Measurements from ENCODE around the gene RELN.

The RELN gene

DNA sequence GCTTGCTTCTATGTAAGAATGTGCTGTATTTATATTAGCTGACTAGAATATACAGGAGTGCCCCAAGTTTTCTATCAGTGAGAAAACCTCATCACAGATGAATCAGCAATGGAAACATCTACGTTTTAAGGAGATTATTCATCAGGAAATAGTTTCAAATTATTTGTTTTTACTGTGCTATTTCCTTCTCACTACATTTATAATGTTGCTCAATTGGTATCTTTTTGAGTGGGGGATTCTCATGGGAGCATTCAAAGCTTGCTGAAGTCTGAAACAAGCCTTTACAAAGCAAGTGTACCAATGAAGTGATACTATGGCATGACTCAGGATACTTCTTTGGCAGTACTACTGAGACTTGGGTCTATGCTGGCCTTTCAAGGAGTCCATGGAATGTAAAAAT lies 352.4 kb downstream of the RELN start:
- DNase-seq (ENCODE audit: low read depth in 2 of 2), result no peak

DNA sequence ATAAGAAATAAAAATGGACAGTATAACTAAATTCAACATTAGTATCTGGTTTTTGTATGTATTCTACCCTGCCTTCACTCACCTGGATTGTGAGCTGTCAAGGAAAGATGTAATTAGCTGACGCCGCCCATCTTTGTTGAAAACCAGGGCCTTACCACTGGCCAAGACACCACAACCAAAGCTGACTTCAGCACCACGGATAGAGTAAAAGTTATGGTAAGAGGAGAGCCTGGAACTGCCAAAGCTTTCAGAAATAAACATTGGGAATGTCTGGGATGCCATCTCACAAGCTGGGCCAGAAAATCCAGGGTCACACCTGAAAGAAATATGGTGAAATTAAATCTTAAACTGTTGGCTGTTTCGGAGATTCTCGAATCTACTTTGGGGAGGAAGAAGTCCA lies 353.3 kb downstream of the RELN start:
- DNase-seq (ENCODE audit: low read depth in 2 of 2), result no peak

DNA sequence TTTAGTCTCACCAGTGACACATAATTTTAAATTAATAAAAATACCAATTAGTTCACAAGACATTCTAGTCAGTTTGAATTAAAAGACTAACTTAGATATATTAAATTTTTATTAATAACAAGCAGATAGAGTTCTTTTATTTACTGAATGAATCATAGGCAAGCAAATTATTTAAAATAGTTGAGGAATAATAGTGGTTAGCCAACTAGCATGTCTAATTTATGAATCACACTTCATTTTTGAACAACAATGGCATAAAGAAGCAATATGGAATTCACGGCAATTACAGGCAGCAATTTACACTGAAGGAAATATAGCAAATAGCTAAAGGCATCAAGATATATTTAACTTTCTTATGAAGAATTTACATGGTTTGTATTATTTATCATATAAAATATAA lies 356.5 kb downstream of the RELN start:
- DNase-seq (ENCODE audit: low read depth in 2 of 2), result no peak

DNA sequence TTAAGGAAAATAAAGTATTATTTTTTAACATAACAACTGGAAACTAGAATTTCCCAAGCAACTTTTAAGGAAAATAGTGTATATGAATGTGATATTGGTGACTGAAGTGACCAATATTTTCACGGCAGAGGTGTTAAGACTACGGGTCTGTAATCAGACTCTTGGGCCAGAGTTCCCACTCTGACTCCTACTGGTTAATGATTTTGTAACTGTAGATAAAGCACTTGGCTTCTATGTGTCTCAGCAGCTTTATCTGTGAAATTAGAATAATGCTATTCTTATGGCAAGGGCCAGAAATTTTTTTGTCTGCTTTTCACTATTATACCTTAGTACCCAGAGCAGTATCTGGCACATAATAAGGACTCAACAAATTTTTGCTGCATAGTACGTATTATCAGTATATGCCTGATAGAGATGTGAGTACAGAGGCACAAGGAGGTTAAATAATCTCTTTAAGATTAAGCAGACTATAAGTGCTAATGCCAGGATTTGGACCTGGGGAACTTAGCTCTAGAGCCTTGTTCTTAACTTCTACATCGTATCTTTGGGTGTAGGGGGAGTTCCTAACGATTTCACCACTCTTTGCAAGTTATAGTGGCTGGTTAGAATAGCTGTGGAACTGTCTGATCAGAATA lies 357.3 kb downstream of the RELN start:
- no peak for DNase-seq (ENCODE audit: low read depth in 2 of 2)

DNA sequence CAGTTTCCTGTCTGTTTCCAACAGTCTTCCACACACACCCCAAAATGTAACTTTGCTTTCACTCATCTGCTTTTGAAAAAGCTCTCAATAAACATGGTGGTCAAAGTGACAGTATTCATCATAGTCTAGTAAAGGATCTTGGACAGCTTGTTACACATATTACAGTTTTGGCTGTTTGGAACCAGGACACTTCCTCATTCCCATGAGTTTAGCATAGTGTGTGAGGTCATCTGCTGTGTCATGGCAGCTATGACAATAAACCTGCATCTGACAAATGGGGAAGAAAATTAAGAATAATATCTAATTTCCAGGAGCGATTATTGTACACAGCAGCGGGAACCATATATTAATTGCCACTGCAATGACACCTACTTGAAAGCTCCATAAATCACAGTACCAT lies 359.1 kb downstream of the RELN start:
- no peak for DNase-seq (ENCODE audit: low read depth in 2 of 2)

DNA sequence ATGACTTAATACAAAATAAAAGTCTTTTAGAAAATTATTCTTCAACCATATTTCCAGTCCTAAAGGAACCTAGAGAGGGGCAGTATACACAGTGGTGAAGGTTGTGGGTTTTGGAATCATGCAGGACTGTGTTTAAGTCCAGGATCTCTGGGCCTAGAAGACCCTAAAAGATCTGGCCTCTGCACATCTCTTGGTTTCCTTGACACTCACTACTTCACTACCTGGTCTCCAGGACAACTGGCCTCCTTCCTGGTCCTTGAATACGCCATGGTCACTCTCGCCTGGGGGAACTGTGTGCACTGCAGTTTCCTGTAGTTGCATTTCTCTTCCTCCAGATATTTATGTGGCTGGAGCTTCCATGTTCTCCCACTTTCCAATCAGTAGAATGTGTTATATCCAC lies 360.7 kb downstream of the RELN start:
- no peak for DNase-seq (ENCODE audit: low read depth in 2 of 2)

DNA sequence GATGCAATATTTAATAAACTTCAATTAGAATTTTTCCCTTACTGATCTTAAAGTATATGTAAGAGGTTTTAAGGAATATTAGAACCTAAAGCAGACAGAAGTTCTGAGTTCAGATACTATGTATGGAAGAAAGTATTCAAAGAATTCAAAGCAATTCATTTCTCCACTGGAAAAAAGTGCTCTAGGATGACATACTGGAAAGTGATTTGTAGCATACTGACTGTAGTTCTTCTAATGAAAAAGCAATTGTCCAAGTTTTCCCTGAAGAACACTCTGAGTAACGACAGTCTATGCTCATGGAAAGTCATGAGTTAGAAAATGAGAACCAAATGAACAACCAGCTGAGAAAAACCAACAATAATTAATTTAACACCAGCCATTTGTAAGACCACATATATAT lies 362.7 kb downstream of the RELN start:
- DNase-seq (ENCODE audit: low read depth in 2 of 2), result no peak

DNA sequence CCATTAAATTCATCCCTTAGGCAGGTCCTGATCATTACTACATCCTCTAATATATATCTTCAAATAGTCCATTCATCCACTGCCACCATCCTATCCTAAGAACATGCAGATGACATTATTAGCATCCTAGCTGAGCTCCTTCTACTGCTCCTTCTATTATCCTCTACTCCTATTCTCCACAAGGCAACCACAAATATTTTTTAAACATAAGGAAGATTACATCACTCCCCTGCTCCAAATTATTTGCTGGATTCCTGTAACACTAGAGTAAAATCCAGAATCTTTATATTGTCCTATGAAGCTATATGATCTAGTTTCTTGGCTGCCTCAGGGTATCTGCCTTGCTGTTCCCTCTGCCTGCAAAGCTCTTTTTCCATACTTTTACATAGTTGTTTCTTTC lies 367.2 kb downstream of the RELN start:
- no peak for DNase-seq (ENCODE audit: low read depth in 2 of 2)

DNA sequence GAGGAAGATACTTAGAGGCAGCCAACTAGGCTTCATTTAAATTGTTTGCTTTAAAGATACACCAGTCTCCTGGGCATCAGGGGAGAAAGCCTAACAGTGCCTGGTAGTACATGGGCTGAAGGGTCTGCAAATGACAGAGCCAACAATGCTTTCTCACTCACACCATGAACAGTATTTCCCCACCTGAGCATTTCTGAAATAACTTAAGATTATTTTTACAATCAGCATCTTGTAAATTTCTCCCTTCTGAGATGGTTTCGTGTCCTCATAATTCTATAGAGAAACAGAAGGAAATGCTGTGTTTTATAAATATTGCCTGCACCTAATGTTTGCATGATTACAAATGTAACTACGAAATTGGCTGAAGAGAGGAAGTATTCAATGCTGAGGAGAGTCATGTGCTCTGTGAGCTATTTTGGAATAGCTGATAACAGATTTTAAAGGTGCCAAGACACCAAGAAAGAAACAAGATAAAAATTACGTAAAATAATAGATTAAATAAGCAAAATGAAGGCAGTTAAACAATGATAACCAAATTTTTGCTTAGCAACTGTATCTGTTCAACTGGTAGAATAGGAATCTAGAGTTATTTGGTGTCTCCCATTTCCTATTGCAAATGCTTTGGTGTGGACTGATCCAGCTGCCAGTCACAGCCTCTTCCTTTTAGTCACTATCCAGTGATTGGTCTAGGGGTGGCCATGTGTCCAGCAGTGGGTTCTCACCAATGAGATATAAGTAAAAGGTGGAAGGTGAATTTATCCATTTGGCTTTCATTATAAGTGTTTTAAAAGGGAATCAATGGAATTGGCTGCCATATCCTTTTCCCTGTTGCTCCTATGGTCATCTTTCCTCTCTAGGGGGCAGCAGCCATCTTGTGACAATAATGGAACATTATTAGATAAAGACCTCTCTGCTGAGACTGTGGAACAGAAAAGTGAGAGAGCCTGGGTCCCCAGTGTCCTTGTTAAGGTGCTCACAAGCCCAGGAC lies 375.5 kb downstream of the RELN start:
- no peak for DNase-seq (ENCODE audit: low read depth in 2 of 2)

DNA sequence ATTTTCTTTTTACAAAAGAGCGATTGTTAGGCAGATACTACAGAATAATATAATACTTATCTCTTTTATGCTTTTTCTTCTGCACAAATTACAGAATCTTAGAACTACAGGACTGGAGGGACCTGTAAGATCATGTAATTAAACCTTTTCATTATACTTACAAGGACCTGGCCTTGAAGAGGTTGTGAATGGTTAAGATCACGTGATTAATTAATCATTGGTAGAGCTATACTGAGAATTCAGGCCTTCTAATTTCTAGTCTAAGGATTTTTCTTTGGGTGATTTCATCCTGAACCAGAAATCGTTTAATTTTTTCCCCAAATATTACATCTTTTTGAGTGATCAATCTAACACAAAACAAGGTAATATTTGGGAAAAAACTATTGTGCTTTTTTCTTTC lies 379.7 kb downstream of the RELN start:
- no peak for DNase-seq (ENCODE audit: low read depth in 2 of 2)

DNA sequence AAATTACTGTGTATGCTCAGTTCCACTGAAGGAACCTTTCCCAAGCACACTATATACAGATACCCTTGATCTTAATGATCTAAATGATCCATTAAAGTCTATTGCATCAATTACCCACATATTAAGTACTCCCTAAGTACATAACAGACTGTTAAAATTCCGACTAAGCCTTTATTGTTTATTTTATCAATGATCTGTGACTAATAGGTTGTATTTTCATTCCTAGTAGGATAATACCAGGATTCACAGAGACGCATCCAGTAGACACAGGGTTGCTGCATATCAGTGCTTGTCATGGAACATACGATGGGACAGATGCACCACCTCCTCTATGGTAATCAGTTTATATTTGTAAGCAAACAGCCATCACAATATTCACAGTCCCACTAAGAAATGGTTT lies 383.8 kb downstream of the RELN start:
- DNase-seq (ENCODE audit: low read depth in 2 of 2), result no peak

DNA sequence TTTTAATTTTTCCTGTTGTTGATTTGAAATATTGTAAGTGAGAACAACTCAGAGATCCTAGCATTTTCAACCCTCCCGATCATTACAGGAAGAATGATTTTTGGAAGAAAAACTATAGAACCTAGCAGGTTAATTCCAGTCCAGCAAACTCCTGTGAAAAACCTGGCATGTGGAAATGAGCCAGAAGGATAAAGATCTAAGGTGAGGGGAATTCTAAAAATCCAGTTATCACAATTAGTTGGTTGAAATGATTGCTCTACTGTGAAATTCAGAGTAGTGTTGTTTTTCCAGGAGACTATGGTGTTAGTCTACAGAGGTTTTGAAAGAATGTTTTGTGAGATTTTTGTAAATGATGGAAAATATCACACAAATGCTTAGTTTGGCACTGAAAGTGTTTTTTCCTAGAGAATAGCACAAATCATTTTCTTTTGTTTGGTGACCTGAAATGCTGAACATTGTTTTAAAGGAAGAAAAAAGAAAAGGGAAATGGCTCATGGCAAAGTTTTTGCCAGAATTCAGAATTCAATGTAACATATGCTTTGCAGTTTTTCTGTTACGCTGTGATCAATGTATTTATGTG lies 391.0 kb downstream of the RELN start:
- DNase-seq (ENCODE audit: low read depth in 2 of 2), result no peak

DNA sequence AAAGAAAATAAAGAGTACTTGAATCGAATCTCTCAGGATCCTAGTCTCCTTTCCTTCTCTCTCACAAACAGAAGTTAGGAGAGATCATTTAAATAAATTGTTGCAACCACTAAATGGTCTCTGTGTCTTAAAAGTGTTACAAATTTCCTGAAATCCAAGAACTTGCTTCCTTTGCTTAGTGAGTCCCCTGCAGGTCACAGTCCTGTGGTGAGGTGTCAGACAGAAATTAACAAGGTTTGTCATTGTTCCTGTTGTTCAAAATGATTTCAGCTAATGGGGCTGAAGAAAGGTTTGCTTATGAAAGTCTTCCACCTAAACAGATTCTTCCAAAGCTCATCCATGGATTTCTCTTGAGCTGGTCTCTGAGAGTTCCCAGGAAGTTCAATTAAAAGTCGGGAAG lies 391.9 kb downstream of the RELN start:
- no peak for DNase-seq (ENCODE audit: low read depth in 2 of 2)

DNA sequence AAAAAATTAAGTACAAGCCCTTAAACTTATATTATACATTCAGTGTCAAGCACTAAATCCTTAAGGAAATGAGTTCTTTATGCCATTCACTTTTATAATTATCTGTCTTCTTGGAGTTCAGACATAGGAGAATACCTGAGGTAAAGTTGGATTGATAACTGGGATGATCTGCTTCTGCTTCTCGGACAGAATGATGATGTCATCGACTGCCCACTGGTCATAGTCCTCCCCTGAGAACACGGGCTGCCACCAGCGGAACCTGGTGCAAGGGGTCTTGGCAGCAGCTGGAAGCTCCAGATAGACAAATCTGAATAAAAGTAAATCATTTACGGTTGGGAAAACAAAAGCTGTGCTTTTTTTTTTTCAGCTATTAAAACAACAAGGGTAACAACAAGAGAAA lies 395.3 kb downstream of the RELN start:
- no peak for DNase-seq (ENCODE audit: low read depth in 2 of 2)

DNA sequence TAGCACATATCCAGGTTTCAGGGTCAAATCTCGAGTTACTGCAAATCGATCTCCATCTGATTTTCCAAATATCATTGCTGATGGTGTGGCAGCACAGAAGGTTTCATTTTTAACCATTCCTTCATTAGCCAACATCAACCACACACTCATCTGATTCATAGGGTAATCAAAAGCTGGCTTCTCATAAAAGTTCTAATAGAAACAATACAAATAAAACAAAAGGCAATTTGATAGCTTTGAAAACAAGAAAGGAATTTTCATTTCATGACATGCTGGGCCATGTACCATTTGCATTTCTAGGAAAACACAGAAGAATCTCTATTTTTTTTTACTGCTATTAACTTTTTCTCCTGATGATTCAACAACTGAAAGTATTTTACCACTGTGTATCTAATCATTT lies 395.8 kb downstream of the RELN start:
- DNase-seq (ENCODE audit: low read depth in 2 of 2), result no peak

DNA sequence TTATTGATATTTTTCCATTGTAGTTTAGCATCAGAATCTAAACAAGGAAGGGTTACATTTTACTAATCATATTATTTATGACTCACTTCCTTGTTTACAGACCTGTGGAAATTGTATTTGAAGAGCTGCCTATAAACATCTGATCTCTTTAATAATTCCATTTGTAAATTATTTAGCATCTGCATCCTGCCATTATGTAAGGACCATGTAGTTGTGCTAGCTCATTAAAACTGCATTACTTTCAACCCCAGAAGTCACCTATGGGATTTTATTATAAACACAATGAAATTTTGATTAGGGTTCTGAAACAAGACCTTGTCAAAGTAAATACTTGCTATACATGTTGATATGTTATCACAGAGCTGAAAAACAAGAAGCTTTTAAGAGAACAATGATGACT lies 396.6 kb downstream of the RELN start:
- DNase-seq (ENCODE audit: low read depth in 2 of 2), result no peak

DNA sequence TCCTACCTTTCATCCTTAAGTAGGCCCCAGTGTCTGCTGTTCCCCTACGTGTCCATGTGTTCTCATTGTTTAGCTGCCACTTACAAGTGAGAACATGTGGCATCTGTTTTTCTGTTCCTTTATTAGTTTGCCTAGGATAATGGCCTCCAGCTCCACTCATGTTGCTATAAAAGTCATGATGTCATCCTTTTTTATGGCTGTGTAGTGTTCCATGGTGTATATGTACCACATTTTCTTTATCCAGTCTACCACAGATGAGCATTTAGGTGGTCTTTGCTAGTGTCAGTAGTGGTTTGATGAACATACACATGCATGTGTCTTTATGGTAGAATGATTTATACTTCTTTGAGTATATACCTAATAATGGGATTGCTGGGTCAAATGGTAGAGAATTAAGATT lies 397.3 kb downstream of the RELN start:
- DNase-seq (ENCODE audit: low read depth in 2 of 2), result no peak

DNA sequence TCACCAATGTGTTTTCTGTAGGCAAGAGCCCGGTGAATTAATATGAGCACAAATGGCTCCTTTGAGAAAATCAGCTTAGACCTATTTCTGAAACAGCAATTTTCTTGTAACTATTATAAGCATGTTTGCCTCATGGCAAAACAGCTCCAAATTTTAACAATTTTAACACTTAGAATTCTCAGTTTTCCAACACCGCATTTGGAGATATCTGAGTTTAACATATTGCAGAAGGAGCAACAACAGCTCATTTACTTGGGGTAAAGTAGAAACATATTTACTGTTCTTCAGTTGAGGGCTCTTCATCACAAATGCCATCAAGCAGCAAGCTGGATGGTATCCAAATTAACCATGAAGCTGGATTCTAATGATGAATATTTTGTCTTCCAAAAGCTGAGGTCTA lies 409.4 kb downstream of the RELN start:
- no peak for DNase-seq (ENCODE audit: low read depth in 2 of 2)

DNA sequence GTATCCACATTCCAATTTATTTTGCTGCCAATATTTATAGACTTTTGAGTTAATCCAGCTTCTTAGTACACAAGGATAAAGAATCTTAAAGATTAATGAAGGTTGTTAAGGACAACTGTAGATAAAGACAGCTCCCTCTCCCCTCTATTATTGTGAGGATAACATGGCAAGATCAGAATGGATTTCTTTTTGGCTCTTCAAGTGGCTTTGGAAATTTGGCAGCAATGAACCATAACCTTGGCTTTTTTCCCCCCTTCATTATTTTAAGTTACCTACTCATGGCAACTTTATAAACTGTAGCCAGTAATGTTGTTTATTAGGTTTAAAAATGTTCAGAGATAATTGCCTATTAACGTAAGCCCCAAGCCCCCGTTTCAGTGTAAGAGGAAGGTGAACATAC lies 412.4 kb downstream of the RELN start:
- DNase-seq (ENCODE audit: low read depth in 2 of 2), result no peak

DNA sequence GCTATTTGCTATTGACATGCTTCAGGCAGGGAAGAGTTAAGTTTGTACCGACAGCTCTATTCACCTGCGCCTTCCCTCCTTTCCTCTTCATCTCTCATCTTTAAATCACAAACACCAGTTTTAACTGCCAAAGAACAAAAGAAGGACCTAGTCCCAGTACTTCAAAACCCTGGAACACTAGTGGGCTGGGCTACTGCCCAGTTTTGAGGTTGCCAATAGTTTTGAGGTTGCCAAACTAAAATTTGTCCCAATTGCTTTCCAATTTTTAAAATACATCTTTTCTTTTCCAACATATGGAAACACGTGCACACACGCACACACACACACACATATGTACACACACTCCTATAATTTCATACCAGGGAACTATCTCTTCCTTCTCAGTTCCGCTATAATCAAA lies 412.8 kb downstream of the RELN start:
- no peak for DNase-seq (ENCODE audit: low read depth in 2 of 2)

DNA sequence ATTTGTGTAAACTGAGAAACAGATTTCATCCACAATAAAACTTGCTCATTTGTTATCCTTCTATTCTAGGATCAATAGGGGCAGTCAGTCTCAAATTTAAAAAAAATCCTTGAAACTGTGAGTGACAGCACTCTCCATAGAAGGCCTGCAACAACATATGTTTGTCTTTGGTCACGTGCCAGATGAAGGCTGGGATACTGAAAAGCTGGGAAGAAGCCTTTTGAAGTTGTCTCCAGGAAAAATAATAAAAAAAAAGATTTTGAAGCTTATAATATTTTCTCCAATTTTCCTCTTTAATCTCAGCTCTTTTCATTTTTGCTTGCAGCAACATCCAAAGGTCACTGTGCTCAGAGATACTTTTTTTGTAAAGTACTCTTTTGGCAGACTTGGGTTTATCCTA lies 414.9 kb downstream of the RELN start:
- DNase-seq (ENCODE audit: low read depth in 2 of 2), result no peak

DNA sequence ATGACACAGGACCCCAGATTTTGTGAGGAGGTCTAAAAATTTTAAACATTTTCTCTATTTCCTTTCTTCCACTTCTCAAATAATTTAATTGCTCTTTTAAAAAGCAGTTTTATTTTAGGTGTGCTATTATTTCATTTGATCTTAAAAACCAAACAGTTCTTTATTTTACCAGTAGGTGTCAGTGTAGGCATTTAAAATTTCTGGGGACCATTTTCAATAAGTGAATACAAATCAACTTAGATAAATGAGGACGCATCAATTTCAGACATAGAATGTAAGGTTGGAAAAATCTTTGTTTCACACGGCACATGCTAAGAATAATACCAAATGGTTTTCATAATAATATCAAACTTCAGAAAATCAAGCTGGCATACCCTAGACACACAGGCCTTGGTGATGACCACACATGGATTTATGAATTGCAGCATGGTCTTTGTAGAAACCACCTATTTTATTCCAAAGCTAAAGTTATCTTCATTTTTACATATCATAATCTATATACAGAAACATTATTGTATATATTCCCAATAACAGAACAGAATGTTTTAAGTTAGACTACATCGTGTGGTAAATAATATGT lies 415.9 kb downstream of the RELN start:
- no peak for DNase-seq (ENCODE audit: low read depth in 2 of 2)

DNA sequence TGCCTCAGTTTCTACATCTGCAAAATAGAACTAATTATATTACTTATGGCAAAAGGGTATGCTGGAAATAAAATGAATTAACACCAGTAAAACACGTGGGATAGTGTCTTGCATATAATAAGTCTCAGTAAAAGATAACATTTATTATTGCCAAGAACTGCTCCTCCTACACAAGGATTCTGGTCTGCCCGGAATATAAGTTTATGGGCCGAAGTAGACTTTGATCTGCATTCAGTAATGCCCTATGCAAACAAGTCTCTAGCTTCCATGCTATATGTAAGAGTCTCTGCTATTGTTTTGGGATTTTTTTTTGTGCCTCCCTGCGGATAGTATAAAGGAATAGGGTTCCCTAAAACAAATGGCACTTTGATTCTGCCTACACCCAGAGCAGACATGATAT lies 417.9 kb downstream of the RELN start:
- DNase-seq (ENCODE audit: low read depth in 2 of 2), result no peak
